DMS114 treated with DMSO at 0.1 percent for 48 hours (cell line): ENCODE measurements around the gene NRCAM.

Source experiments
- DNase-seq: peaks from one replicate; lab custom pipeline; 2025; ENCODE audit not compliant: unreplicated experiment; lab: John Stamatoyannopoulos, UW

The NRCAM gene

GRCh38 chr7:108252177-108252576 lies 204.1 kb downstream of the NRCAM start:
- no peak for DNase-seq

GRCh38 chr7:108251700-108252099 lies 204.5 kb downstream of the NRCAM start:
- DNase-seq, result no peak

- no peak for DNase-seq
Measured at GRCh38 chr7:108249453-108249852, 206.8 kb downstream of the NRCAM start.

GRCh38 chr7:108248821-108249220 lies 207.4 kb downstream of the NRCAM start:
- DNase-seq, result no peak

GRCh38 chr7:108248418-108248817 lies 207.8 kb downstream of the NRCAM start:
- no peak for DNase-seq

GRCh38 chr7:108247614-108248013 lies 208.6 kb downstream of the NRCAM start:
- DNase-seq, result no peak

GRCh38 chr7:108246227-108246837 lies 209.9 kb downstream of the NRCAM start:
- no peak for DNase-seq

- DNase-seq, result no peak
Measured at GRCh38 chr7:108245523-108246226, 210.6 kb downstream of the NRCAM start.

GRCh38 chr7:108244110-108244509 lies 212.1 kb downstream of the NRCAM start:
- DNase-seq, result no peak

GRCh38 chr7:108239501-108240225 lies 216.6 kb downstream of the NRCAM start:
- DNase-seq, result no peak

GRCh38 chr7:108236681-108237415 lies 219.4 kb downstream of the NRCAM start:
- DNase-seq, result no peak

GRCh38 chr7:108235451-108236061 lies 220.7 kb downstream of the NRCAM start:
- DNase-seq, result no peak

GRCh38 chr7:108234971-108235450 lies 221.2 kb downstream of the NRCAM start:
- no peak for DNase-seq

- DNase-seq, result no peak
Measured at GRCh38 chr7:108234281-108234680, 222.0 kb downstream of the NRCAM start.

- DNase-seq, result no peak
Measured at GRCh38 chr7:108232076-108232475, 224.2 kb downstream of the NRCAM start.

GRCh38 chr7:108231221-108231620 lies 225.0 kb downstream of the NRCAM start:
- no peak for DNase-seq

GRCh38 chr7:108227366-108227765 lies 228.9 kb downstream of the NRCAM start:
- DNase-seq, result no peak

GRCh38 chr7:108226816-108227299 lies 229.4 kb downstream of the NRCAM start:
- no peak for DNase-seq

- no peak for DNase-seq
Measured at GRCh38 chr7:108225531-108226181, 230.6 kb downstream of the NRCAM start.

- no peak for DNase-seq
Measured at GRCh38 chr7:108224387-108224786, 231.8 kb downstream of the NRCAM start.
